ENCODE measurements around the gene RBBP9. TPM values are rescaled to one million over a fixed set of nuclear protein-coding genes. Genes with fewer than 3 reads are reported as not detected.
A peak's percentile ranks its signal among the peaks of the same experiment; 100 is the strongest.

RBBP9 gene
- total and polyA plus RNA-seq, 2 experiments from 2014 or later: 11.3 to 29.9 TPM

DNA sequence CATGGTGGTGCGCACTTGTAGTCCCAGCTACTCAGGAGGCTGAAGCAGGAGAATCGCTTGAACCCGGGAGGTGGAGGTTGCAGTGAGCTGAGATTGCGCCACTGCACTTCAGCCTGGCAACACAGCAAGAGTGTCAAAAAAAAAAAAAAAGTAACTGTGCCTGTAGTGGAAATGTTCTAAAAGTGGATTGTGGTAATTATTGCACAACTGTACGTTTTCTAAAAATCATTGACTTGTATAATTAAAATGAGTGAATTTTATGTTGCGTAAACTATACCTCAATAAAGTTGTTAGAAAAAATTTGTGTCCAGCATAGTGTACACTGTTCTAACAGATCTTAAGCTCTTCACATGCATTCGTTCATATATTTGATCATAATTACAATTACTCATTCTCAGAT lies 16.2 kb upstream of the RBBP9 start:
- H3K36me3 ChIP-seq (ENCODE audit: low read depth): peaks cover 41% of the 10 kb centered on the region
- H3K27ac ChIP-seq: no peak overlapping the region
- H4K20me1 ChIP-seq (ENCODE audit: insufficient read depth): no peaks in the 10 kb centered on the region
- no peak overlapping the region for H3K4me2 ChIP-seq (ENCODE audit: unreplicated experiment)
- peaks cover 69% of the 10 kb centered on the region for H3K79me2 ChIP-seq (ENCODE audit: insufficient read depth)
- no peak for DNase-seq
- H3K4me3 ChIP-seq: no peak overlapping the region
- no peak for TF ChIP-seq EZH2 (IDR thresholded peaks at IDR 0.05; ENCODE audit: insufficient read depth, poor library complexity, severe bottlenecking)
- no peak for TF ChIP-seq EZH2phosphoT487 (IDR thresholded peaks at IDR 0.05; ENCODE audit: insufficient read depth, low read depth)
- H3K4me1 ChIP-seq (ENCODE audit: insufficient read depth): no peaks in the 10 kb centered on the region; the same call in 1 of the 2 replicates
- H3K9me3 ChIP-seq (ENCODE audit: low read depth): no peaks in the 10 kb centered on the region
- H2AFZ ChIP-seq: no peak overlapping the region
- WGBS, 2 experiments (ENCODE audit: low coverage in 1 of 2, low lambda C conversion rate in 2 of 2, missing lambda C conversion rate in 2 of 2): 93 to 95% methylated on average over 7 of the region's 7 CpGs
- in situ Hi-C loops (cut with MboI): no loop called here
- H3K27me3 ChIP-seq (replicated peaks; ENCODE audit: insufficient read depth): no peaks in the 10 kb centered on the region
- H3F3A ChIP-seq (ENCODE audit: insufficient read depth): no peaks in the 10 kb centered on the region
- H3K9ac ChIP-seq: no peak overlapping the region
- H3K9me2 ChIP-seq (ENCODE audit: insufficient read depth): no peaks in the 10 kb centered on the region

GRCh38 chr20:18511571-18511970 lies 14.5 kb upstream of the RBBP9 start:
- H3K27me3 ChIP-seq (replicated peaks; ENCODE audit: insufficient read depth): no peaks in the 10 kb centered on the region
- 100% methylated on average over 1 of the region's 1 CpG for WGBS, 2 experiments (ENCODE audit: low coverage in 1 of 2, low lambda C conversion rate in 2 of 2, missing lambda C conversion rate in 2 of 2)
- H3K4me1 ChIP-seq (ENCODE audit: insufficient read depth): no peaks in the 10 kb centered on the region; the same call in 1 of the 2 replicates
- no peaks in the 10 kb centered on the region for H4K20me1 ChIP-seq (ENCODE audit: insufficient read depth)
- peaks cover 41% of the 10 kb centered on the region for H3K36me3 ChIP-seq (ENCODE audit: low read depth)
- no peaks in the 10 kb centered on the region for H3F3A ChIP-seq (ENCODE audit: insufficient read depth)
- no peak overlapping the region for H2AFZ ChIP-seq
- H3K79me2 ChIP-seq (ENCODE audit: insufficient read depth): peaks cover 58% of the 10 kb centered on the region
- no peak overlapping the region for H3K4me3 ChIP-seq
- no peak overlapping the region for H3K9ac ChIP-seq
- H3K9me3 ChIP-seq (ENCODE audit: low read depth): no peaks in the 10 kb centered on the region
- TF ChIP-seq EZH2 (IDR thresholded peaks at IDR 0.05; ENCODE audit: insufficient read depth, poor library complexity, severe bottlenecking): no peak
- TF ChIP-seq EZH2phosphoT487 (IDR thresholded peaks at IDR 0.05; ENCODE audit: insufficient read depth, low read depth): no peak
- H3K9me2 ChIP-seq (ENCODE audit: insufficient read depth): no peaks in the 10 kb centered on the region
- no peak for DNase-seq
- H3K27ac ChIP-seq: no peak overlapping the region
- in situ Hi-C loops (cut with MboI): no loop called here
- no peak overlapping the region for H3K4me2 ChIP-seq (ENCODE audit: unreplicated experiment)

DNA sequence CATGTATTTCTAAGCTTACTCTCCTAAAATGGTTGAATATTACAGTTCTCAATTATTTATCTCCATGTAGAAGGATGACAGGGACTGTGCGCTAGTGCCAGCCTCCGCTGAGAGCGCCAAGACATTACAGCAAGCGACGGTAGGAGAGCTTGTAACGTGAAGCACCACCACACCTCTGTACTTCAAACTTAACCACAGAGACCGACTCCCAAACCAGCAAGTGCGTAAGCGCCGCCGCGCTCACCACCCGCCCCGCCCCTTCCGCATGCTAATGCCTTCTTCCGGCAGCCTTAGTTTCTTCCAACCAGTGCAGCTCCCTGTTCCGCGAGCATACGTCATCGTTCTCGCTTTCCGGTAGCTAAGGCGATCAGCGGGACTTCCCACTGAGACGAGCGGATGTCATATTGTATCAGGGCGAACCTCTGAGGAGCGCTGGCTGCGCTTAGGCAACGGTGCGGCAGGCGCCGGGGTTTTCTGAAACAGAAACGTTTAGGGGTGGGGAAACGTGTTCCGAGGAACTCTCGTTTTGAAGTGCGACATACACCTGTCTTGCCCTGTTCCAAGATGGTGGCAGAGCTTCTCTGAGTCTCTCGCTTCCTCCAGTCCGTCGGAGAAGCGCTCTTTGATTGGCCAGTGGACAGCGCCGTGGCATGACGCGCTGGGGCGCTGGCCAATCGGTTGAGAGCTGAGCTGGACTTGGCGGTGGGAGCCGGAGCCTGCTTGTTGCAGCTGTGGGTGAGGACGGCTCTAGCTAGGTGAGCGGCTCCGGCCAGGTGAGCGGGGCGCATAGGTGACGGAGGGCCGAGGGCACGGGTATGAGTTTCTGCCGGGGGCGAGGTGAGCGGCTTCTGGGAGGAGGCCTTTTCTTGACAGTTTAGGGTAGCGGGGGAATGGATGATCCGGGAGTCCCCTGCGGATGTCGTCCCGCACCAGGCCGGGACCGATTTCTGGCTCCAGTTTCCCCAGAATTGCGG lies 10.5 kb upstream of the RBBP9 start, which contains the start of gene SEC23B:
SEC23B (plus strand) TSS at position 723 of the 974 bp plus-strand sequence. CDS start 2,896 bp downstream, outside the sequence.
- in situ Hi-C loops (cut with MboI): no loop called here
- H4K20me1 ChIP-seq (ENCODE audit: insufficient read depth): no peaks in the 10 kb centered on the region

DNA sequence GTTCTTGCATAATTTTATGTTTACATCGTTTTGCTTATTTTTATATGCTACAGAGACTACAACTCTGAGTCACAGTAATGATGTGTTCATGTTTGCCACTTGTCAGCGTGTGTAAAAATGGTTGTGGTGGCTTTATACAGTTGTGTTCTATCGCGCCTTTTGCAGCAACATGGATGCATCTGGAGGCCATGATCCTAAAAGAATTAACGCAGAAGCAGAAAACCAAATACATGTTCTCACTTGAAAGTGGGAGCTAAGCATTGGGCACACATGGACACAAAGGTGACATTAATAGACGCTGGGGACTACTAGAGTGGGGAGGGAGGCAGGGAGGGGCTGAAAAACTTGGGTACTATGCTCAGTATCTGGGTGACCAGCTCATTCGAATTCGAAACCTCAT lies 9.7 kb upstream of the RBBP9 start:
- Histone ChIP-seq H2AFZ (peak overlapping the region; percentile 95), H3K4me3 (peak overlapping the region; percentile 92), H3F3A (ENCODE audit: insufficient read depth) (no peaks in the 10 kb centered on the region), H3K4me1 (ENCODE audit: insufficient read depth) (no peaks in the 10 kb centered on the region; the same call in 1 of the 2 replicates), H3K27me3 (replicated peaks; ENCODE audit: insufficient read depth) (no peaks in the 10 kb centered on the region), H3K9me2 (ENCODE audit: insufficient read depth) (no peaks in the 10 kb centered on the region), H4K20me1 (ENCODE audit: insufficient read depth) (no peaks in the 10 kb centered on the region), H3K79me2 (ENCODE audit: insufficient read depth) (peaks cover 40% of the 10 kb centered on the region), H3K4me2 (ENCODE audit: unreplicated experiment) (peak overlapping the region; percentile 97), H3K27ac (peak overlapping the region; percentile 76), H3K9me3 (ENCODE audit: low read depth) (no peaks in the 10 kb centered on the region), H3K9ac (peak overlapping the region; percentile 93), H3K36me3 (ENCODE audit: low read depth) (peaks cover 15% of the 10 kb centered on the region; the same call in 1 of the 2 replicates)
- WGBS, 2 experiments (ENCODE audit: low coverage in 1 of 2, low lambda C conversion rate in 2 of 2, missing lambda C conversion rate in 2 of 2): 70 to 73% methylated on average over 8 of the region's 8 CpGs
- TF ChIP-seq EZH2 (IDR thresholded peaks at IDR 0.05; ENCODE audit: insufficient read depth, poor library complexity, severe bottlenecking) (no peak), EZH2phosphoT487 (IDR thresholded peaks at IDR 0.05; ENCODE audit: insufficient read depth, low read depth) (no peak)
- in situ Hi-C loops (cut with MboI): no loop called here
- no peak for DNase-seq

More for the DNA sequence above, 10.5 kb upstream of the RBBP9 start, which contains the start of gene SEC23B:
- TF ChIP-seq EZH2 (IDR thresholded peaks at IDR 0.05; ENCODE audit: insufficient read depth, poor library complexity, severe bottlenecking) (no peak), EZH2phosphoT487 (IDR thresholded peaks at IDR 0.05; ENCODE audit: insufficient read depth, low read depth) (no peak)
- Histone ChIP-seq H3K36me3 (ENCODE audit: low read depth) (peaks cover 22% of the 10 kb centered on the region), H3K27ac (peak within 1 kb of the TSS; percentile 76), H3K9me3 (ENCODE audit: low read depth) (no peaks in the 10 kb centered on the region), H3F3A (ENCODE audit: insufficient read depth) (no peaks in the 10 kb centered on the region), H3K27me3 (replicated peaks; ENCODE audit: insufficient read depth) (no peaks in the 10 kb centered on the region), H3K9me2 (ENCODE audit: insufficient read depth) (no peaks in the 10 kb centered on the region), H3K79me2 (ENCODE audit: insufficient read depth) (peaks cover 40% of the 10 kb centered on the region), H3K9ac (peak within 1 kb of the TSS; percentile 93), H3K4me2 (ENCODE audit: unreplicated experiment) (peak within 1 kb of the TSS; percentile 97), H3K4me1 (ENCODE audit: insufficient read depth) (no peaks in the 10 kb centered on the region; the same call in 1 of the 2 replicates), H3K4me3 (peak within 1 kb of the TSS; percentile 92), H2AFZ (peak within 1 kb of the TSS; percentile 95)
- peak; percentile 99 for DNase-seq
- WGBS, 2 experiments (ENCODE audit: low coverage in 1 of 2, low lambda C conversion rate in 2 of 2, missing lambda C conversion rate in 2 of 2): 0 to 1% methylated on average over 61 to 68 of the region's 69 CpGs
